ENCODE measurements around the gene PRAC1.
"Not testable (repeated sequence)": the region's sequence is repeated elsewhere in the genome, so short reads cannot be mapped to it uniquely, and the experiment has no call there.

Gene PRAC1

DNA sequence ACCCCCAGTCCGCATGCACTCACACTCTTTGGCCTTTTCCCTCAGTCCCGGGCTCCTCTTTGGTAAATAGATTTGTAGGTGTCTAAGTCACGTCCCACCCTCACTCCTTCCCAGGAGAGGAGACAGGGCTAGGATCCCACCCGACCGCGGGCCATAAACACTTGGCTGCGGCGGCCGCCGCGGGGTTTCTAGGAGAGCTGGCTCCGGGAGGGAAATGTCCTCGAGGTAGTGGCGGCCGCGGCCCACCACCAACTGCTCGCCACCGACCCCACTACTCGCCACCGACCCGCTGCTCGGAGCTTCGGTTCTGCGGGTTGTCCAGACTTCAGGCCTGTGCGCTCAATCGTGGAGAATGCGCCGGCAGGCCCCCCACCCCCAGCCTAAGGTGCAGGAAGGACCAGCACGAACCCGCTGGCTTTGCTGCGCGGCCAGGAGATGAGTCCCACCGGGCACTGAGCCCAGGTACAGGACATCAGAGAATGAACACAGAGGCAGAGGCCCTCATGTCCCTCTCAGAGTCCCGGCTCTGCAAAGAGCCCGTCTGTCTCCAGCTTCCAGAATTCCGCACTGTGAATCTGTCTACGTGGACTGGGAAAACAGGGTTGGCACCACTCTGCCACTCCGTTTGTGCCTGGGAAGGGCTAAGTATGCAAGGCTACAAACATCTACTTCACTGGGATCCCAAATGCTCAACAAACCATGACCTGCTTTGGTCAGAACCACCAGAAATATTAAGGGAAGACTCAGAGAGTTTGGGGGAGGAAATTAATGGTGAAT is 3.2 kb upstream of the PRAC1 start:
- no peak for DNase-seq

DNA sequence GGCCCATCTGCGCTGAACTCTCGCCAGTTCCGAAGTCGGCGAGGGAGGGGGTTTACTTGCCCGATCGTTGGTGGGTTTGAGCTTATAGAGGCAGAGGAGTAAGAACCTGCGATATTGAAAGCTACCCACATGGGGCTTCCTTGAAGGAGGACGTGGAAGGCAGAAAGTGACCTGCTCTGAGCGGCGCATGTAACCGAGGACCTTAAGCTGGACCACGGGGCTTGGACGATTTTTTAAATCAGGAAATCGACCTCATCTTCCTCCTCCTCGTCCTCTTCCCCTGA is 2.6 kb upstream of the PRAC1 start:
- DNase-seq: no peak

DNA sequence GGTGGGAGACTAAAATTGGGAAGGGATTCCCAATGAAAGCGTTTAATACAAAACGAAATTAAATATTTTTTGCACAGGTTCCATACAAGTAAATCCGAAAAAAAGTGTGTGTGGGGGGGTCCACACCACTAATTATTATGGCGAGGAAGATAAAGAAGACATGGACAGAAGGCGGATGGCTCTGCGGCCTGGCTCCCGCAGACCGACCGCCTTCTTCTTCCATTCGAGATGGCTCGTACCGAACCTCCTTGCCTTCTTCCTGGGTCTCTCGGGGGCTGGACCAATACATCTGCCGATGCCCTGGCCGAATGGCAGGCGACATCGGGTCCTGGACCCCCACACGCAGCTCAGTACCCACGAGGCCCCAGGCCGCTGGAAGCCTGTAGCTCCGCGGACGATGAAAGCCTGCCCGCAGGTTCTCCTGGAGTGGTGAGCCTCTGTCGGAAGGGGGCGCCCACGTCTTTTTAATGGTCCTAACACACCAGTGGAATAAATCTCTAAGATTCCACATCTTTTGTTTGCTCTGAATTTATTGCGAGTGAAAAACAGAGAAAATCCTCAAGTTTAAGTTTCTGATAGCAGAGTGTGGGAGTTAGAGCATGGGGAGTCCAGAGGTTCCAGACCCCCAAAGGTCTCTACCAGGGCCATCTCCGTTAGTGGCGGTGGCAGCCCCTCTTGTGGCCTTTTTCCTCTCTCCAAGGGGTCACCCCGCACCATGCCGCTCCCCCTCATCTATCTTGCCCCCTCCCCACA is 2.1 kb upstream of the PRAC1 start:
- peak; percentile 58 for DNase-seq

DNA sequence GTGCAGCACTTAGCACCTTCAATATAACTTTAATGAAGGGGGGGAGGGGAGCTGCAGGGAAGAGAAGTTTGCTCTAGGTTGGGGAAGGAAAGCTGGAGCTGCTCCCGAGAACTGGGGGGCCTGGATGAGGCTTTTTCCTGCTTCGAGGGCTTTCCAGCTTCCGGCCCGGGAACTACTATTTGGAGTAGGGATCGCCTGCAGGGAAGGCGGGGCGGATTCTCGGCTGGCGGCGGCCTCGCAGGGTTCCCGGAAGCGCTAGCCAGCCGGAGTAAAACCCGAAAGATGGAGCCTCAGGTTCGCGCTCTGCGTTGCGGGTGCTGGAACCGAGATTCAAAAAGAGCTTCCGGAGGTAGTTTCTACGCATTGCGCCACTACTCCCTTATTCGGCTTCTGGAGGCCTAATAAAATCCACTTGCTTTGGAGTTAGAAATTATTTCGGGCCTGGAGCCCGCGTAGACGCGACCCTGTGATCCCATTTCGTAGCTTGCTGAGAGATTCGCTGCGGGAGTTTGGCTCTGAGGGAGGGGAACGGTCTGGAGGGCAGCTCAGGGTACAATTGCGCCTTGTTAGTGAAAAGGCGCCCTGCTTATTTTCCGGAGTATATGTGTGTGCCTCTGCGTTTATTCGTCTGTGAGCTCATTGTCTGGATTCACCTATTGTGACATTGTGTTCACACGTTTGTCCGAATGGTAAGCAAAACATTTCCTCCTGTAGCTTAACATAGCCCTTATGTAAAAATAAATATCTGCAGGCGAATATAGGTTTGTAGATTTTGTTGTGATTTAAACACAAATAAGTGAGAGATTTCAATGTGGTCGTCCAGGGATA is 1.3 kb upstream of the PRAC1 start:
- peak; percentile 37 for DNase-seq

DNA sequence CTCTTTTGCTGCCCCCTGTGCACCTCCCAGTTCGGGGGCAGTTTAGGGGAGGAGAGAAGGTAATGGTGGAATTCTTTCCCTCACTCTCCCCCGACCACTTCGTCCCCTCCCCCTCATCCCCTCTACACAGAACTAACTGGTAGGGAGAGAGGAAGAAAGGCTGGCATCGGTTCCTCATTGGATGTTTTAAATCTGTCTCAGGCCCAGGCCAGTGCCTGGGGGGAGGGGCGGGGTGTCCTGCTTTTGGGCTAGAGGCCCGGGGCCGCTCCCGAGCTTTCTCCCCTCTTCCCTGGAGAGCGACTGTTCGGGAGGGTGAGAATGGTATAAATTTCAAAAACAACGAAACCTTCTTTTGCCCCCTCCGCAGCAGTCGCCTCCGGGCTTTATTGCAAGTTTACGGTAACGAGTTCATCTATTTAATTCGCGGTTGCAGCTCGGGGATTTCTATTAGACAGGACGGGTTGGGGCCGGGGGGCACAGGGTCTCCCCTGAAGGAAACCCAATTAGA is 651 bp upstream of the PRAC1 start, which contains the start of gene PRAC2:
Gene PRAC2, plus strand, starts transcription at position 271 of the 508 bp plus-strand sequence. CDS start 1,226 bp downstream, outside the sequence.
- DNase-seq: no peak

DNA sequence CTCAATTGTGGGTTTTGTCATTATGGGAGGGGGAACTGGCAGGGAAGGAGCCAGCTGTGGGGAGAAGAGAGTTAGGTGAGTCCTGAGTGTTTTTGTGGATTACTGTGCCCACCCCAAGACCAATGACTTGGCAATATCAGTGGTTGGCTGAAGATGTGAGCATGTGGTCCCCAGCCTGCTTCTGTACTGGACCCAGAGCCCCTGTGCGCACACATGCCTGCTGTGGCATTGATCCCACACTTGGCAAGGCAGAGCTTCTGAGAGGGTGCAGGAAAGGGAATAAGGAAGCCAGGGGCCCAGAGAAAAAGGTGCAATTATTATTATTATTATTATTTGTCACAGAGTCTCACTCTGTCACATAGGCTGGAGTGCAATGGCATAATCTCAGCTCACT is 1.3 kb downstream of the PRAC1 start:
- no peak for DNase-seq

DNA sequence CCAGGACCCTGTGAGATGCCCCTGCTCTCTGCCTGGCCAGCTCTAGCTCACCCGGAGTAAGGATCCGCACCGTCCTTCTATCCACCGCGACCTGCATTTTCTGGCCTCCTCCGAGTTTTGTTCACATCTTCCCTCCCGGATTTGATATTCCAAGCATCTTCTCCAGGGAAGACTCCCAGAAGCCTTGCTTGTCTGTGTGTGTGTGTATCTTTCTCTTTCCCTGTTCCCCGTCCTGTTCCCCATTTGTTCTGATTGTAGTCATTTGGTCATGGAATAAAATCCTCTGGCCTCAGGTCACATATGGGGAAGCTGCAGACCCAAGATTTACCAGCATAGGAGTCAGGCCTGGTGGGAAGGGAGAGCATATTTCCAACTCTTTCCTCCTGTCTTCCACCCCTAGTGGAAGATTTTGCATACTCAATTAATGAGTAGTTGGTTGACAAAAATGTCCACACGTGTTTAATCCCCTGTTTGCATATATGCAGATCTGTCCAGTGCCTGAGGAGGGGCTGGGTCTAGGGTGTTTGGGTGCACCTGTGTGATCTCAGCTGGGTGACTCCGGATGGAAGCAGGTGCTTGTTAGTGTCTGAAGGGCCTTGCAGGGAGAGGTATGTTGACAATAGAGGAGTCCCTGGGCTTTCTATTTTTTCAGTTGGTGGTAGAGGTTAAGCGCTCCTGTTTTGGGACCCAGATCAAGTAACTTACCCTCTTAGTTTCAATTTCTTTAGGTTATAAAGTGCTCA is 1.9 kb downstream of the PRAC1 start:
- no peak for DNase-seq

DNA sequence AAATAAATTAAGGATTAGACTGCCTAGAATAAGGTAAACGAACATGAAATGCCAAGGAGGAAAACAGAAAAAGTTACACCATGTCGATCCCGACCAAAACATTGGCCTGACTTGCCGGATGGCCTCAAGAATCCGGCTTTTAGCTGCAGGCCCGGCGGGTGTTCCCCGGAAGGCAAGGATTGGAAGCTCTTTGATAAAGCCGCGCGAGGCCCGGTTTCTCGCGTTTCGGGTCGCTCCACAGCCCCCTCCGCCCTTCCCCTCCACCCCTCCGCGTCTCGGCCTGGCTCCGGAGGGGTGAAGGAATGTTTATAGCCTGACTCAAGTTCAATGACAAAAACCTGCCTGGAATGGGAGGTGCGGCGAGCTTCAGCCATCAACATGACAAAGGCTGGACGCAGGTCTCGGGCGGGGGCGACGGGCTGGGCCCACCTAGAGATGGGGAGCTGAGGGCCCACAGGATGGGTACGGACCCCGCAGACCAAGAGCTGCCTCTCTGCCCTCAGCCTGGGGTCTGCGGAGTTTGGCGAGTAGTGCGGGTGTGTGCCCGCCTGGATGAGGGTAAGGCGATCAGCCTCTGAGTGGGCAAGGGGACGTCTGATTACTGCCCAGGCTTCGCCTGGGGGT is 2.6 kb downstream of the PRAC1 start:
- DNase-seq: no peak

DNA sequence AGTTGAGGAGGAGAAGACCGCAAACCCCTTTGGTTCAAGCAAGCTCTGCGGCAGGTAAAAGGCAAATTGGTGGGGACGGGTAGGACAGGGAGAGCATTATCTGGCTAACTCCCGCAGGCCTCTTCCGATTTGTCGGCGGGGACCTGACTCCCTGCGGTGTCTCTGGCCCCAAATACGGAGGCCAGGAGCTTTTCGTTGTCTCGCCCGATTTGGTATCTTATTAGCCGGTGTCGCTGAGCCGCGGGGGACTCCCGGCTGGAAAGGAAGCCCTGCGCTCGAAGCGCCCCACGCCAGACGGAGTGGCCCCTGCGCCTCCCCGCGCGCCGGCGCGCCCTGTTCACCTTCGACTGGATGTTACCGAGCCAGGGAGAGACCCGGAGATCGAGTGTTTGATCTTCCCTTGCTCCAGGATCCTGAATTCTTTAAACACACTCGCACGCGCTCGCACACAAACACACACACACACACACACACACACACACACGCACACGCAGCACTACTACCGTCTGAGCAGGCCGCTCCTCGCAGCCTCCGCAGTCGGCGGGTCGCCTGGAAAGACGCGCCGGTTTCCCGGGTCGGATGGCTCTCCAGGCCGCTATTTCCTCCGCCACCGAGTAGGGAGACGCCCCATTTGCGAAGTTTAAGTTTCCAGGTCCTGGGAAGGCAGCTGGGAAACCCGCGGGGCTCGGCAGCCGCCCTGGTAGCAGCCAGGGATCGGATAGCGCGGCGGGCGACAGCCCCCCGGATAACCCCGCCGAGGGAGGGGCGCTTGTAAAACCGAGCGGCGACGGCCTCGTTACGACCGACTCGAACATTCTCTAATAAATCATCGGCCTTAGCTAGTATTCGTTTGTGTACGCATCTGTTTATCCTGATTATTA is 3.3 kb downstream of the PRAC1 start:
- no peak for DNase-seq

DNA sequence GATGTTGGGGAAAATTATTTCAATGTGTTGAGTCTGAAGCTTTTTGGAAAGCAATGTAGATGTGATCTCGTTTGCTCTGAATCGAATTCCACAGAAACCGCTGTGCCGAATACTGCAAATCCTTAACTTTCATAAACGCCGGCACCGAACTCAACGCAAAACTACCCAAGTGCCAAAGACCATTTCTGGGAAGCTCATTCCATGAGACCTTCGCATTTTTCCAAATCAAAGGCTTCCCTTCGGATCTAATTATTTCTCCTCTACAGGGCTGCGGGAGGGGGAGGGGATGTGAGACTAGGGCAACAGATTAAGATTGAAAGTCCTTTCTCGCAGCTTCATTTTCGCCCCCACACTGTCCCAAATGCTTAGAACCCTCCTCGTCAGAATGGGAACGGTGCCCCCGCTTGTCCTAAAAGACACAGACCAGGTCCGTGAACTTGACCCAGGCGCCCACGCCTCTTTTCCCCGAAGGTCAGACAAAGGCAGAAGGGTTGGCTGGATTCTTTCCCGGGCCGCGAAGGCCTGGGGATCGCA is 4.0 kb downstream of the PRAC1 start:
- no peak for DNase-seq

DNA sequence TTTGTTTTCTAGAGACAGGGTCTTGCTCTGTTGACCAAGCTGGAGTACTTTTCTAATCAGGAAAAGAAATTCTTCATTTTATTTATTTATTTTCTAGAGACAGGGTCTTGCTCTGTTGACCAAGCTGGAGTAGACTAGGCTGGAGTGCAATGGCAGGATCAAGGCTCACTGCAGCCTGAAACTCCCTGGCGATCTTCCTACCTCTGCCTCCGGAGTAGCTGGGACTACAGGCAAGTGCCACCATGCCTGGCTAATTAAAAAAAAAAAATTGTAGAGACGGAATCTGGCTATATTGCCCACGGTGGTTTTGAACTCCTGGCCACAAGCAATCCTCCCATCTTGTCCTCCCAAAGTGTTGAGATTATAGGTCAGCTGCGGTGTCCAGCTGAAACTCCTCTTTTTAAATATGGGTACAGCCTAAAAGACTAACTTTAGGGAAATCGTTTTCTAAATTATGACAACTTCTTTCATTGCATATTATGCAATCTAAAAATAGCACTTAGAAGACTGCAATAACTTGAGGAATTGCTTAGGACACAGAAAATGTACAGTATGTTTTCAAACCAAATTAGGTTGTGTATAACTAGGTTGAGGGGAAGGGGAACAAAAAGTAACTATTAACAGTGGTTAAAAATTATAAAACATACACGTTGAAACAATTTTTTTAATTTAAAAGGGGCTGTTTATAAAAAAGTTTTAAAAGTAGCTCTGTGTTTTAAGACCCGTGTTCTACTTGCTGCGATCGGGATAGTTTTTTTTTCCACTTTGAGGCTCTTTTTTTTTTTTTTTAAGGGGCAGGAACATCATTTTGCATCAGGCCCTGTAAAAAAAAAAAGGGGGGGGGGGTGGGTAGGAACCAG is 4.7 kb downstream of the PRAC1 start:
- DNase-seq: no peak

DNA sequence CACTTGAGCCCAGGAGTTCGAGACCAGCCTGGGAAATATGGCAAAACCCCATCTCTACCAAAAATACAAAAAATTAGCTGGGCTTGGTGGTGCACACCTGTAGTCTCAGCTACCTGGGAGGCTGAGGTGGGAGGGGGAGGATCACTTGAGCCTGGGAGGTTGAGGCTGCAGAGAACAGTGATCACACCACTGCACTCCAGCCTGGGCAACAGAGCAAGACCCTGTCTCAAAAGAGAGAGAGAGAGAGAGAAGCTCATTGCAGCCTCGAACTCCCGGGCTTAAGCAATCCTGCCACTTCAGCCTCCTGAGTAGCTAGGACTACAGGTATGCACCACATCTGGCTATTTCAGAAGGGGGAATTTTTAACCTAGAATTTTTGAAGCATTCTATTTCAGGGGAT is 5.8 kb downstream of the PRAC1 start:
- DNase-seq: not testable (repeated sequence)

DNA sequence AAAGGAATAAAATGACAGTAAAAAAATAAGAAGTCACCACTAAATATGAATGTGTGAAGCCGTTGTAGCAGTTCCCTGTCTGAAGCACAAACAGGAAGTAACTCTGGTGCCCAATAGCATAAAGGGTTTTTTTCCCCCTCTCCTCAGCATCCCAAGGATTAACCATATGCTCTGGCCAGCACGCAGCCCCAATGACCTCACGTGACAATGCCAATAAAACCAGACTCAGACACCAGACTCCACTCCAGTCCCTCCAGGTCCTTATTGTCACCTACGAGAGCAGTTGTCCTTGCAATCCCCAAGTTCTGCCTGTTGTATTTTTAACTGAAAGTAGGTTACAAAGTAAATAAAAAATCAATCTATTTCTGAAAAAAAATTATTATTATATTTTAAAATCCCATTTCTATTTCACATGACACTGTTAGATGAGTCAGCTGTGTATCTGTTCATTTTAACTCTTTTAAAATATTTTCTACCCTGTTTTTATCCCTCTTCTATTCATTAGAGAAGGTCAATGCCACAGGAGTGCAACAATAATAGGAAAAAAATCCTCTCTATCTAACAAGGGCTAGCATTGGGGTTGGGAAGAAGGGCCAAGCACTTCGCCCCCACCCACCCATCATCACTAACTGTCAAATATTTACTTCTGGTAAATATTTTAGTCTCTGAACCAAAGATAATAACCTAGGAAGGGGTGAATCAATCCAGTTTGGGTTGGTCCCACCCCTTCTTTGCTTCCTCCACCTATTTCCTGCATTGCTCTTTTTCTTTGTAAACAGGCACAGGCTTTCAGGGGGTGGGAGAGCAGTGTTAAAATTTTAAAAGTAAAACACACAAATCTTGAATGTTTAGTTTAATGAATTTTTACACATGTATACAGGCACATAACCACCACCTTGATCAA is 6.6 kb downstream of the PRAC1 start:
- DNase-seq: no peak

DNA sequence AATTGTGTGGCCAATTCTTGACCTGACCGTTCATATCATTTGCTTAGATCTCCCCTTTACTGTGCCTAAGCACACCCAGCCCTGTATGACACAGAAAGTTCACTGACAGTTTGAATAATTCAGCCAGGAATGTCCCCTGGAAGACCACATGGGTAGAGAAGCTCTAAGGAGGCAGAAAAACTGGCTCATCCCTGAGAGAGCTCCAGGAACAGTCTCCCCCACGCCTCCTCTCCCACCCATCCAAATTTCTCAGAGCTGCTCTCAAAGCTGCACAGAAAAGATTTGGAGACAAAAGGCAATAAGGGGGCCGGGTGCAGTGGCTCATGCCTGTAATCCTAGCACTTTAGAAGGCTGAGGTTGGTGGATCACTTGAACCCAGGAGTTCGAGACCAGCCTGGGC is 11.2 kb downstream of the PRAC1 start:
- DNase-seq: no peak

DNA sequence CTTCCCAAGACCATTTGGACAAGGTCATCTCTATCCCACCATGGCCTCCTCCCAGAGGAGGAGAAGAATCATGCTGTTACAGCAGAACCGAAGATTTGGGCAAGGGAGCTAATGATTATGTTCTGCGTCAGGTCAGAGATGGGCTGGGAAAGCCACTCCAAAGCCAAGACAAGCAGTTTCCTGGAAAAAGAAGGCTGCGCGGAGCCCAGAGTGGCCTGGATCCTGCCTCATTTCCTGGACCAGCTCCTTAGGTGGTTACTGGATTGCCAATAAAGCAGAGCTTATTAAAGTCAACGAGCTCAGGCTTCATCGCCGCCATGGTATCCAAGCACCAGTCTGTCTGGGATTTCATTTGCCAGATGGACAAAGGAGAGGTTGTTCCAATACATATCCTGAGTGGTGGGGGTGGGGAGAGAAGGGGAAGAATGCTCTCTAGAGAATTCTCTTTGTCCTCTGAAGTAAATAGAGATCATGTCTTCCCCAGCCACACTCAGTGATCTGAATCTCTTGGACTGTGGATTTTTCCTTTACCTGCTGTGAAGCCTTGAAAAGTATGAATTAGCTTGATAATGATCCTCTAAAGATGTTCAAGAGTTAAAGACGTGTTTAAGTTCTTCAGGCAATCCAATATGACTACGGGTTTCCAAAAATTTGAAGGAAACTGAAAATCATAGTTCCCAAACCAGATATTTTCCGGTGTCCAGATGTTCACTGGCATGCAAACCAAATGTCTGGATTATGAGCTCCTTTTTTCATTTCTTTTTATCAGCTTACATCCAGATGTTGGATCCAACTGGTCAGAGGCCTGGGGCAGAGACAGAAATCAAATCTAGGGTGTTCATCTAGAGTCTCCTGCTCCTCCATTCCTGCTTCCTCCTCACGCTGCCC is 17.7 kb downstream of the PRAC1 start:
- DNase-seq: peak; percentile 7

DNA sequence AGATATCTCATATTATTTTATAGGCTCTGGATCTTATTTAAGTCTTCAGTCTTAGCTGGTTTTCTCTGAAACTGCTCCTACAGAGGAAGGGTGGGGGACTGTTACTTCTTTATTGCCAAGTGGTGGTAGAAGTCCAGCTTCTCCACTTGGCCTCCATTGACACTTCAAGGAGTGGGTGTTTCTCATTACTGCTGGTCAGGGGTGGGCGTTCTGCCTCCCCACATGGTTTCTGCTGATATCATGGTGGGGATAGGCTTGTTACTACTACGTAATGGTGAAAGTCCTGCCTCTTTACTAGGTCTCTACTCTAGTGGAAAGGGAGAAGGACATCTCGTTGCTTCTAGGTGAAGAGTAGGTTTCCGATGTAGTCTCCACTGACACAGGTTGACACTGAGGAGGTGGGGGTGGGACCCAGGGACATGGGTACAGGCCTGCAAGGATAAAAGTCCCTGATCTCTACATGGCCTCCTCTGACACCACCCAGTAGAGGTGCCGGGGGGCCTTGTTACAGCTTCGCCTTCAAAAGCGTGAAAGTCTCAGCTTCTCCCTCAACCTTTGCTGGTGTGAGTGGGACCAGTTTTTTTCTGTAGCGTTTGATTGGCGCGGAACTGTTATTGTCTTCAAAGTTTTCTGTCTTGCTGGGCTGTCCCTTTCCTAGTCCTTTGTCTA is 20.3 kb downstream of the PRAC1 start:
- no peak for DNase-seq

DNA sequence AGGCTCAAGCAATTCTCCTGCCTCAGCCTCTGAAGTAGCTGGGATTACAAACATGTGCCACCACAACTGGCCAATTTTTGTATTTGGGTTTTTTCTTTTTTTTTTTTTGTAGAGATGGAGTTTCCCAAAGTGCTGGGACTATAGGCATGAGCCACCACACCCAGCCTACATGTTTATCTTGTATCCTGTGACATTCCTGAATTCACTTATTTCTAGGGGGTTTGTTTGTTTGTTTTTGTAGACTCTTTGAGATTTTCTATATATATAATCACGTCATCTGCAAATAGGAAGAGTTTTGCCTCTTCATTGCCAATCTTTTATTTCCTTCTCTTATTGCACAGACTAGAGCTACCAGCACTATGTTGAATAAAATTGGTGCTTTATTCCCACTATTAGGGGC is 29.1 kb downstream of the PRAC1 start:
- DNase-seq: no peak
